ENCODE data around the gene TGFB1. TPM values are rescaled to one million over a fixed set of nuclear protein-coding genes. Genes with fewer than 3 reads are reported as not detected.

Gene TGFB1
- total RNA-seq, 1 experiment from 2014 or later, result 42.6 TPM

DNA sequence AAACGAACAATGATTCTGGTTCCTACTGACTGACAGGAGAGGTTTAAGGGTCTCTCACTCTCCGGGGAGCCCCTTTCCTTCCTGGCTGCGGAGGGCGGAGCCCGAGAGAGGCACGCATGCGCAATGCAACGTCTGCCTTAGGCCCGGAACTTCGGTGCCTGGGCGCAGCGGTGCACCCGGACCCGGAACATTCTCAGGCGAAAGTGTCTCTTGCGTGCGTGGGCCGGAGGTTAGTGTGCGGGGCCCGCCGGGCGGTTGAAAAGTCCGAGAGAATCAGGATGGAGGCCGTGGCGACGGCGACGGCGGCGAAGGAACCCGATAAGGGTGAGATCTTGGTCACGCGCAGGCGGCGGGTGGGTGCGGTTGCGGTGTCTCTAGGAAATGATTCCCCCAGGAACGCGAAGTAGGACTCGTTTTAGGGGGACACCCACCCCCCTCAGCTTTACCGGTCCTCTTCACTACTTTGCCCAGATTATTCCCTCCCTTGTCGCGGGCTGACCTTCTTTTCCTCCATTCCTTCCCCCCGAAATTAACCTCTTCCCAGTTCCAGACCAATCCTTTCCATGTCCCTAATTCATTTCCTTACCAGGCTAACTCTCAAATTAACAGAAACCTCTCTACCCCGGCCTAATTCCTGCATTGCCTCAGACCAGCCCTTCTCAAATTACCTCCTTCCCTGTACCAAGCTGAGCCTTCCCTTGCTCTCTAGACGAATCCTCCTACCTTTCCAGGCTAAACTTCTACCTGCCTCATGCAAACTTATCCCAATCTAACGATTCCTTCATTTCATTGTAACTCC is 43.5 kb downstream of the TGFB1 start, which contains the start of gene CCDC97:
CCDC97 (plus strand) TSS at position 140 of the 799 bp plus-strand sequence; CDS start at position 279, 139 bp downstream.
- H3K27ac ChIP-seq (ENCODE audit: low read length), result peak within 1 kb of the TSS; percentile 89
- ChIA-PET CTCF (no interaction called here), POLR2A (no interaction called here)
- intact Hi-C loops (cut with micrococcal nuclease; ENCODE audit: unreplicated experiment) (no loop called here), in situ Hi-C loops (cut with HindIII; ENCODE audit: low pct_unique_long_range_greater_than_20kb, low sequenced_read_pairs) (no loop called here)
- ATAC-seq, result peak; percentile 79
- H3K4me1 ChIP-seq (ENCODE audit: control insufficient read depth, insufficient read depth, low read length), result peaks cover 15% of the 10 kb centered on the region
- peak within 1 kb of the TSS; percentile 63 to 75 for H3K4me3 ChIP-seq (ENCODE audit: low read depth in 2 of 2, low read length in 2 of 2)
- TF ChIP-seq, protein P1, sequence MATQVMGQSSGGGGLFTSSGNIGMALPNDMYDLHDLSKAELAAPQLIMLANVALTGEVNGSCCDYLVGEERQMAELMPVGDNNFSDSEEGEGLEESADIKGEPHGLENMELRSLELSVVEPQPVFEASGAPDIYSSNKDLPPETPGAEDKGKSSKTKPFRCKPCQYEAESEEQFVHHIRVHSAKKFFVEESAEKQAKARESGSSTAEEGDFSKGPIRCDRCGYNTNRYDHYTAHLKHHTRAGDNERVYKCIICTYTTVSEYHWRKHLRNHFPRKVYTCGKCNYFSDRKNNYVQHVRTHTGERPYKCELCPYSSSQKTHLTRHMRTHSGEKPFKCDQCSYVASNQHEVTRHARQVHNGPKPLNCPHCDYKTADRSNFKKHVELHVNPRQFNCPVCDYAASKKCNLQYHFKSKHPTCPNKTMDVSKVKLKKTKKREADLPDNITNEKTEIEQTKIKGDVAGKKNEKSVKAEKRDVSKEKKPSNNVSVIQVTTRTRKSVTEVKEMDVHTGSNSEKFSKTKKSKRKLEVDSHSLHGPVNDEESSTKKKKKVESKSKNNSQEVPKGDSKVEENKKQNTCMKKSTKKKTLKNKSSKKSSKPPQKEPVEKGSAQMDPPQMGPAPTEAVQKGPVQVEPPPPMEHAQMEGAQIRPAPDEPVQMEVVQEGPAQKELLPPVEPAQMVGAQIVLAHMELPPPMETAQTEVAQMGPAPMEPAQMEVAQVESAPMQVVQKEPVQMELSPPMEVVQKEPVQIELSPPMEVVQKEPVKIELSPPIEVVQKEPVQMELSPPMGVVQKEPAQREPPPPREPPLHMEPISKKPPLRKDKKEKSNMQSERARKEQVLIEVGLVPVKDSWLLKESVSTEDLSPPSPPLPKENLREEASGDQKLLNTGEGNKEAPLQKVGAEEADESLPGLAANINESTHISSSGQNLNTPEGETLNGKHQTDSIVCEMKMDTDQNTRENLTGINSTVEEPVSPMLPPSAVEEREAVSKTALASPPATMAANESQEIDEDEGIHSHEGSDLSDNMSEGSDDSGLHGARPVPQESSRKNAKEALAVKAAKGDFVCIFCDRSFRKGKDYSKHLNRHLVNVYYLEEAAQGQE (IDR thresholded peaks at IDR 0.05; ENCODE audit: insufficient read depth in 1 of 2, low read depth in 2 of 2, low read length in 1 of 2), result 0 out of 4 replicates have a peak, but pooled peaks of 1 of the 2 experiments have one; percentile 38
- TF ChIP-seq POLR2AphosphoS5 (IDR thresholded peaks at IDR 0.05; ENCODE audit: low read depth, low read length), result peak; percentile 85
- TF ChIP-seq SIN3A (IDR thresholded peaks at IDR 0.05; ENCODE audit: borderline replicate concordance, insufficient read depth, low read depth, low read length), result peak; percentile 84; the same call in 1 of the 2 replicates
- TF ChIP-seq, protein P2, sequence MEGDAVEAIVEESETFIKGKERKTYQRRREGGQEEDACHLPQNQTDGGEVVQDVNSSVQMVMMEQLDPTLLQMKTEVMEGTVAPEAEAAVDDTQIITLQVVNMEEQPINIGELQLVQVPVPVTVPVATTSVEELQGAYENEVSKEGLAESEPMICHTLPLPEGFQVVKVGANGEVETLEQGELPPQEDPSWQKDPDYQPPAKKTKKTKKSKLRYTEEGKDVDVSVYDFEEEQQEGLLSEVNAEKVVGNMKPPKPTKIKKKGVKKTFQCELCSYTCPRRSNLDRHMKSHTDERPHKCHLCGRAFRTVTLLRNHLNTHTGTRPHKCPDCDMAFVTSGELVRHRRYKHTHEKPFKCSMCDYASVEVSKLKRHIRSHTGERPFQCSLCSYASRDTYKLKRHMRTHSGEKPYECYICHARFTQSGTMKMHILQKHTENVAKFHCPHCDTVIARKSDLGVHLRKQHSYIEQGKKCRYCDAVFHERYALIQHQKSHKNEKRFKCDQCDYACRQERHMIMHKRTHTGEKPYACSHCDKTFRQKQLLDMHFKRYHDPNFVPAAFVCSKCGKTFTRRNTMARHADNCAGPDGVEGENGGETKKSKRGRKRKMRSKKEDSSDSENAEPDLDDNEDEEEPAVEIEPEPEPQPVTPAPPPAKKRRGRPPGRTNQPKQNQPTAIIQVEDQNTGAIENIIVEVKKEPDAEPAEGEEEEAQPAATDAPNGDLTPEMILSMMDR (IDR thresholded peaks at IDR 0.05), result no peak
- 0 out of 2 replicates have a peak, but pooled peaks have one; percentile 38 for TF ChIP-seq TCF7L2 (IDR thresholded peaks at IDR 0.05; ENCODE audit: low read depth, low read length)
- peaks cover 2% of the 10 kb centered on the region; the same call in 1 of the 2 replicates for H3K36me3 ChIP-seq (ENCODE audit: control insufficient read depth, insufficient read depth, low read length)
- no peak for DNase-seq (ENCODE audit: low read depth, low spot score)
- H3K27me3 ChIP-seq (ENCODE audit: control insufficient read depth, insufficient read depth, low read length), result no peaks in the 10 kb centered on the region
- BruUV-seq (replicated peaks), result TSS peak; percentile 79
- H3K9me3 ChIP-seq (ENCODE audit: control insufficient read depth, insufficient read depth, low read depth, low read length), result no peaks in the 10 kb centered on the region

DNA sequence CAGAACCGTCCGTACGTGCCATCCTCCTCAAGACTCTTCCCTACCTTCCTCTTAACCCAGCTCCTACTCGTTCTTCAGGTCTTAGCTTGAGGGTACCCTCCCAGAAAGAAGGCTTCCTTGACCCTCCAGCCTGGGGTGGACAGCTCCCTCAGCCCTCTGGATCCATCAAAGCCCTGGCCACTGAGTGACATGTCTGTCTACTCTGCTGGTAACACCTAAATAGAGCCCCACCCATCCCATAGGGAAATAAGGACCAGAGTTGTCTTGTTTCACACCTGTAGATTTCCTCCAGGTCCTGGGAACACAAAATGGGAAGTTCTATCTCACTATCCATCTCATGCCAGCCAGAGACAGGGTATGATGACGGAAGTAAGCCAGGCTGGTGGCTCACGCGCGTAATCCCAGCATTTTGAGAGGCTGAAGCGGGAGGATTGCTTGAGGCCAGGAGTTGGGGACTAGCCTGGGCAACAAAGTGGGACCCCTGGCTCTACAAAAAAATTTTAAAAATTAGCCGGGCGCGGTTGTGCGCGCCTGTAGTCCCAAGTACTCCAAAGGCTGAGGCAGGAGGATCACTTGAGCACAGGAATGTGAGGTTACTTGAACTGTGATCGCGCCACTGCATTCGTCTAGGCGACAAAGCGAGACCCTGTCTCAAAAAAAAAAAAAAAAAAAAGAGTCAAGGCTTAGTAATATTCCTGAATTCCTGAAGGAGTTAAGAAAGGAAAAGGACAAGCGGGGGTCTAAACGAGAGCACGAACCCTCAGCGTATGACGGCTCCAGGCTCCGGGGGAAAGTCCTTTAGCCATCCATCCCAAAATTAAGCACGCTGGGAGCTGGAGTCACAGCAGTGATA is 44.3 kb downstream of the TGFB1 start:
- TSS peak; percentile 91 for BruUV-seq (replicated peaks)
- peak overlapping the region; percentile 89 for H3K27ac ChIP-seq (ENCODE audit: low read length)
- ATAC-seq (peak; percentile 35), DNase-seq (ENCODE audit: low read depth, low spot score) (no peak)
- H3K36me3 ChIP-seq (ENCODE audit: control insufficient read depth, insufficient read depth, low read length), result peaks cover 2% of the 10 kb centered on the region; the same call in 1 of the 2 replicates
- ChIA-PET CTCF (interaction anchor here (1.0 kb wide), 1 partner anchor 46 kb away, joined by 3 read pairs; no protein-coding TSS in a partner anchor), POLR2A (interaction anchor here (1.1 kb wide), 1 partner anchor 54 kb away, joined by 3 read pairs; the partner anchor contains the start of gene B9D2)
- no peaks in the 10 kb centered on the region for H3K27me3 ChIP-seq (ENCODE audit: control insufficient read depth, insufficient read depth, low read length)
- no peaks in the 10 kb centered on the region for H3K9me3 ChIP-seq (ENCODE audit: control insufficient read depth, insufficient read depth, low read depth, low read length)
- intact Hi-C loops (cut with micrococcal nuclease; ENCODE audit: unreplicated experiment) (no loop called here), in situ Hi-C loops (cut with HindIII; ENCODE audit: low pct_unique_long_range_greater_than_20kb, low sequenced_read_pairs) (no loop called here)
- TF ChIP-seq, protein P1 (IDR thresholded peaks at IDR 0.05; ENCODE audit: insufficient read depth in 1 of 2, low read depth in 2 of 2, low read length in 1 of 2), result peak in 1 of 2 experiments; percentile 56; a peak in 1 of 4 replicates
- TF ChIP-seq TCF7L2 (IDR thresholded peaks at IDR 0.05; ENCODE audit: low read depth, low read length), result no peak
- H3K4me3 ChIP-seq (ENCODE audit: low read depth in 2 of 2, low read length in 2 of 2), result peak overlapping the region; percentile 63 to 75
- H3K4me1 ChIP-seq (ENCODE audit: control insufficient read depth, insufficient read depth, low read length), result peaks cover 15% of the 10 kb centered on the region
